Duodenal mucosa (tissue), 2 donors: ENCODE results near the gene MOV10.

Source experiments
- H3K27ac ChIP-seq: one replicate; pipeline ENCODE4 v1.7.0; 2013; ENCODE audit warnings: low read depth, low read length
- H3K27me3 ChIP-seq, 2 donors: one replicate each; pipeline ENCODE4 v1.7.0; 2013; ENCODE audit warnings: low read length in 2 of 2, control low read depth in 1 of 2; ENCODE audit not compliant: insufficient read depth in 2 of 2, control insufficient read depth in 1 of 2
- H3K36me3 ChIP-seq, 2 donors: one replicate each; pipeline ENCODE4 v1.7.0; 2013; ENCODE audit warnings: low read length in 2 of 2, control low read depth in 1 of 2; ENCODE audit not compliant: insufficient read depth in 2 of 2, control insufficient read depth in 1 of 2
- H3K4me1 ChIP-seq, 2 donors: one replicate each; pipeline ENCODE4 v1.7.0; 2013; ENCODE audit warnings: low read length in 2 of 2, control low read depth in 1 of 2; ENCODE audit not compliant: insufficient read depth in 2 of 2, control insufficient read depth in 1 of 2
- H3K4me3 ChIP-seq, 2 donors: one replicate each; pipeline ENCODE4 v1.7.0; 2013; ENCODE audit warnings: low read length in 2 of 2, low read depth in 1 of 2
- H3K9ac ChIP-seq, 2 donors: one replicate each; pipeline ENCODE4 v1.7.0; 2013; ENCODE audit warnings: low read length in 2 of 2, low read depth in 1 of 2
- H3K9me3 ChIP-seq, 2 donors: one replicate each; pipeline ENCODE4 v1.7.0; 2013; ENCODE audit warnings: low read length in 2 of 2, control low read depth in 1 of 2; ENCODE audit not compliant: control insufficient read depth in 1 of 2

The MOV10 gene

DNA sequence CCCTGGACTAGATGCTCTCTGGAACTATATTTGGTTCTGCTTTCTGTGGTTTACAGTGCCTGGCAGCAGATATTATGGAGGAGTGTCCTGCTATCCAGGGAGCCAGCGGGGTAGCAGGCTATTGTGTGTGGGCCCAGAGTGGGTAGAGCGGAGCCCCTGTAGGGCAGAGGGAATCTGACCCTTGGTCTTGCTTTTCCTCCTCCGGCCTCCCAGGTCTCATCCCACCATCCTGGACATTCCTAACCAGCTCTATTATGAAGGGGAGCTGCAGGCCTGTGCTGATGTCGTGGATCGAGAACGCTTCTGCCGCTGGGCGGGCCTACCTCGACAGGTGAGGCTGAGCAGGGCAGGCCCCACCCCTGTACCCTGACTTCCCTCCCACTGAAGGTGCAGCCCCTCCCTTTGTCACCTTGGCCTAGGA lies 23.3 kb downstream of the MOV10 start:
- H3K9ac ChIP-seq = peak overlapping the region; percentile 44 to 61
- H3K4me1 ChIP-seq = peaks cover 40 to 47% of the 10 kb centered on the region in 2 donors
- H3K36me3 ChIP-seq = peaks cover 37 to 65% of the 10 kb centered on the region in 2 donors
- H3K27ac ChIP-seq = no peak overlapping the region
- H3K9me3 ChIP-seq = no peaks in the 10 kb centered on the region
- H3K27me3 ChIP-seq = no peaks in the 10 kb centered on the region
- no peak overlapping the region for H3K4me3 ChIP-seq

DNA sequence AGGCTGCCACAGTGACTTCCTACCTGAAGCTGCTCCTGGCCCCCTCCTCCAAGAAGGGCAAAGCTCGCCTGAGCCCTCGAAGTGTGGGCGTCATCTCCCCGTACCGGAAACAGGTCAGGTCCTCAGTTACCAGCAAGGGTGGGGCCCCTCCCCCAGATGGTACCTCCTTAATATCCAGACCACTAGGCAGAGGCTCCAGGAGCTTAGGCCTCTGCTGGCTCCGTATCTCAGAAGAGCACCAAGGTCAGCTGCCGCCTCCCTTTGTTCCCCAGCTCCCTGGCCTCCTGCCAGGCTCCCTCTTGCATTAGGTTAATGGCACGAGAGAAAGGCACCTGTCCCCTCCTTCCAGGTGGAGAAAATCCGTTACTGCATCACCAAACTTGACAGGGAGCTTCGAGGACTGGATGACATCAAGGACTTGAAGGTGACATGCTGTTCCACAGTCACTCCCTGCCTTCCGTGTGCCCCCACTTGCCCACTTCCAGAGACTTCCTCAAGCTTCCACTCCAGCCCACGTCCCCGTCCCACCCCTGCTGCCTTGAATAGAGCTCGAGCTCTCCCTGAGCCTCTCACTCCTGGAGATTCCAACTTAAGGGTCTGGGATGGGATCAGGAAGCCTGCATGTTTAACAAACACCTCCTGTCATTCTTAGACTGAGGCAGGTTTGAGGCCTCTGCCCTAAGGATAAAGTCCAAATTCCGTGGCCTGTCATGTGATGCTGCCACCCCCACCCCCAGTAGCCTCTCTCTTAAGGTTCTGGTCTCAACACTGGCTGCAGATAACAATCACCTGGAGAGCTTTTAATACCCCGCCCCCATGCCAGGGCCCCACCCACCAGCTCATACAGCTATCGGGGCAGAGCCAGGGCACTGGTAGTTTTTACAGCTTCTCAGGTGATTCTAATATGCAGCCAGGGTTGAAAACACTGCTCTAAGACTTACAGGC lies 24.2 kb downstream of the MOV10 start:
- Histone ChIP-seq H3K27me3 (no peaks in the 10 kb centered on the region), H3K36me3 (peaks cover 38 to 62% of the 10 kb centered on the region in 2 donors), H3K4me3 (peak overlapping the region in 1 of 2 donors; percentile 9), H3K9ac (peak overlapping the region; percentile 54 to 61), H3K4me1 (peaks cover 40 to 54% of the 10 kb centered on the region in 2 donors), H3K27ac (peak overlapping the region; percentile 85), H3K9me3 (no peaks in the 10 kb centered on the region)

DNA sequence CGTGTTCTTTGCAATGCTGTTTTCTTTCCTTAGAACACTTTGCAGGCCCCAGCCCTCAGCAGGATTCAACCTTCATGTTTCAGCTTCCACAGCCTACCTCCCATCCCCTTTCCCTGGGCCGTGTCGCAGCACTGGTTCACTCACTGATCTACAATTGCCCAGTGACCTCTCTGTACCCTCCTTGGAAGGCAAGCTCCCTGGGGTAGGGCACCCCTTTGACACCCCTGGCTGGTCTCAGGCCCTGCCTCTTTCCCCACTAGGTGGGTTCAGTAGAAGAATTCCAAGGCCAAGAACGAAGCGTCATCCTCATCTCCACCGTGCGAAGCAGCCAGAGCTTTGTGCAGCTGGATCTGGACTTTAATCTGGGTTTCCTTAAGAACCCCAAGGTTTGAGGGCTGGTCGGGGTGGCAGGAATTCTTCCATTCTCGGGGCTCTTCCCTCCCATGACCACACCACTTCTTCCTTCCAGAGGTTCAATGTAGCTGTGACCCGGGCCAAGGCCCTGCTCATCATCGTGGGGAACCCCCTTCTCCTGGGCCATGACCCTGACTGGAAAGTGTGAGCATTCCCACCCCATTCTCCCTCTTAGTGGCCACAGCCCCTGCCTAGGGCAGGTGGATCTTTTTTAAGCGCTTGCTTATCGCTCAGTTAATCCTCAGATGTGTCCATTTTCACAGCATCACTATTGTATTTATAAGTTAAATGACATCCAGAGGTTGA lies 25.1 kb downstream of the MOV10 start:
- peak overlapping the region; percentile 85 for H3K27ac ChIP-seq
- H3K36me3 ChIP-seq = peaks cover 31 to 53% of the 10 kb centered on the region in 2 donors
- H3K4me1 ChIP-seq = peaks cover 50 to 64% of the 10 kb centered on the region in 2 donors
- no peaks in the 10 kb centered on the region for H3K27me3 ChIP-seq
- peak overlapping the region; percentile 27 to 54 for H3K9ac ChIP-seq
- H3K4me3 ChIP-seq = peak overlapping the region; percentile 20 to 28
- no peaks in the 10 kb centered on the region for H3K9me3 ChIP-seq

DNA sequence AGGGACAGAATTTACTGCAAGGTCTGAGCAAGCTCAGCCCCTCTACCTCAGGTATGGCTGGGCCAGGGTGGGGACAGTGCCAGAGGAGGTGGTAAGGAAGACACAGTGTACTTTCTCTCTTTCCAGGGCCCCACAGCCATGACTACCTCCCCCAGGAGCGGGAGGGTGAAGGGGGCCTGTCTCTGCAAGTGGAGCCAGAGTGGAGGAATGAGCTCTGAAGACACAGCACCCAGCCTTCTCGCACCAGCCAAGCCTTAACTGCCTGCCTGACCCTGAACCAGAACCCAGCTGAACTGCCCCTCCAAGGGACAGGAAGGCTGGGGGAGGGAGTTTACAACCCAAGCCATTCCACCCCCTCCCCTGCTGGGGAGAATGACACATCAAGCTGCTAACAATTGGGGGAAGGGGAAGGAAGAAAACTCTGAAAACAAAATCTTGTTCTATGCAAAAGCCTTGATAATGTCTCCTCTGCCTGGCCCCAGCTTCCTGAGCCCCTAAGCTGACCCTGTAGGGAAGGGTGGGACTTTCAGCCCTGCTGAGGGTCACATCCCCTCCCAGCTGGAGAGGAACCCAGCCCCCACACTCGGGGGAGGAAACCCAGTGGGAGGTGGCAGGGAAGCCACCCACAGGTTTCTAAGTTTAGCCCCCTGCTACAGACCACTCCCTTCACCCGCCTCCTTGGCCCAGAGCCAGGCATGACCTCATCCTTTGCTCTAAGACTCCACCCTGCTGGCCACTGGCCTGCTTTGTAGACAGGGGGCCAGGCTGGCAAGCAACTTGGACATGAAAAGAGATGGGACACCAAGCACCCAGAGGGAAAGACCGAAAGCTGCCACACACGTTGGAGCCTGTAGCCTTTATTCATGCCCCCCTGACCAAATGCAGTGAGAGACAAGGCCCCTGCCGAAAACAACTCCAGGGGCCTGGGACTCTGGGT lies 26.1 kb downstream of the MOV10 start:
- no peaks in the 10 kb centered on the region for H3K9me3 ChIP-seq
- H3K36me3 ChIP-seq = peaks cover 22 to 43% of the 10 kb centered on the region in 2 donors
- no peak overlapping the region for H3K4me3 ChIP-seq
- H3K27me3 ChIP-seq = no peaks in the 10 kb centered on the region
- H3K4me1 ChIP-seq = peaks cover 60 to 70% of the 10 kb centered on the region in 2 donors
- H3K27ac ChIP-seq = peak overlapping the region; percentile 85
- peak overlapping the region; percentile 27 to 54 for H3K9ac ChIP-seq

DNA sequence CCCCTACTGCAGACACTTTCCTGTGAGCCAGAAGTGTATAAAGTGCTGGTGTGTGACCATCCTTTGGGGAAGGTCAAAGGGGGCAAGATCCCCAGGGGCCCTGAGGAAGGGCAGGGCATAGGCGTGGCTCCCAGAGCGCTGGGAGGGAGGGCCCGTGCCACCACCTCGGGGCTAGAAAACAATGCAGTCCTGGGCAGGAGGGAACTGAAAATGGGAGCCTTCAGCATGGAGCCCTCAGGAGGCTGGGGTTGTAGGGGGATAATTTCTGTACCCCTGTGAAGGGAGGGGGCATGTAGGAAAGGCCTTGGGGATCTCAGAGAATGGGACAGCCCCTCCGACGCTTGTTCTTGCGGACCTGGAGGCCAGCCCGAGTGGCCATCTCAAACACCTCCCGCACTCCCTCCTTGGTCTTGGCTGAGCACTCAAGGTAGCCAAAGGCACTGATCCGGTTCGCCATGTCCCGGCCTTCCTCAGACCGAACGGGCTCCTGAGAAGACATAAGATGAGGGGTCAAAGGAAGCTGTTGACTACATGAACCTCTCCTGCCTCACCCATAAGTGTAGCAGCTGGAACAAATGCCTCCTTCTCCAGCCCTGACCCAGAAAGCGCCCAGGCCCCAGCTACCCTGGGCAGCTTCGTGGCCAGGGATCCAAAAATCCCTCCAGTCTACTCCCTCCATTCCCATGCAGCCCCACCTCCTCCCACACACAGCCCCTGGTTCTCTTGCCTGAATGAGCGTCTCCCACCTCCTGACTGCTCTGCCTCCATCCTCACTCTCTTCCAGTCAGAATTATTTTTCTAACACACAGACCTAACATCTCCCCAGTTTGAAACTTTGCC lies 27.0 kb downstream of the MOV10 start:
- H3K4me1 ChIP-seq = peaks cover 65 to 74% of the 10 kb centered on the region in 2 donors
- peak overlapping the region; percentile 27 to 54 for H3K9ac ChIP-seq
- peaks cover 19 to 36% of the 10 kb centered on the region in 2 donors for H3K36me3 ChIP-seq
- no peak overlapping the region for H3K4me3 ChIP-seq
- H3K27me3 ChIP-seq = no peaks in the 10 kb centered on the region
- peak overlapping the region; percentile 70 for H3K27ac ChIP-seq
- no peaks in the 10 kb centered on the region for H3K9me3 ChIP-seq

DNA sequence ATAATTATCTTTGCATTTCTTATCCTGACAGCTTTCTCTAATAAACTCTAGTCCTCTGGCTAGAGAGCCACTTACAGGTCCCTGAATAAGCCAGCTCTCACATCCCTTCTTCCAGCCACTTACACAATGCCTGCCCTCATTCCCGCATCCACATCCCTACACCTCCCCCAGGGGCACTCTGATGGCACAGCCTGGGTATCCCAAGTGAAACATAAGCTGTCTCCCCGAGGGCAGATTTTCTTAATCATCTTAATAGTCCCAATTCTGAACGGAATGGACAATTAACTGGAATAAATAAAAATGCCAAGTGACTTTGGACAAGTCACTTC lies 27.6 kb downstream of the MOV10 start:
- peaks cover 65 to 74% of the 10 kb centered on the region in 2 donors for H3K4me1 ChIP-seq
- no peaks in the 10 kb centered on the region for H3K9me3 ChIP-seq
- H3K36me3 ChIP-seq = peaks cover 17 to 31% of the 10 kb centered on the region in 2 donors
- no peak overlapping the region for H3K9ac ChIP-seq
- H3K27me3 ChIP-seq = no peaks in the 10 kb centered on the region
- H3K27ac ChIP-seq = peak overlapping the region; percentile 13
- no peak overlapping the region for H3K4me3 ChIP-seq

DNA sequence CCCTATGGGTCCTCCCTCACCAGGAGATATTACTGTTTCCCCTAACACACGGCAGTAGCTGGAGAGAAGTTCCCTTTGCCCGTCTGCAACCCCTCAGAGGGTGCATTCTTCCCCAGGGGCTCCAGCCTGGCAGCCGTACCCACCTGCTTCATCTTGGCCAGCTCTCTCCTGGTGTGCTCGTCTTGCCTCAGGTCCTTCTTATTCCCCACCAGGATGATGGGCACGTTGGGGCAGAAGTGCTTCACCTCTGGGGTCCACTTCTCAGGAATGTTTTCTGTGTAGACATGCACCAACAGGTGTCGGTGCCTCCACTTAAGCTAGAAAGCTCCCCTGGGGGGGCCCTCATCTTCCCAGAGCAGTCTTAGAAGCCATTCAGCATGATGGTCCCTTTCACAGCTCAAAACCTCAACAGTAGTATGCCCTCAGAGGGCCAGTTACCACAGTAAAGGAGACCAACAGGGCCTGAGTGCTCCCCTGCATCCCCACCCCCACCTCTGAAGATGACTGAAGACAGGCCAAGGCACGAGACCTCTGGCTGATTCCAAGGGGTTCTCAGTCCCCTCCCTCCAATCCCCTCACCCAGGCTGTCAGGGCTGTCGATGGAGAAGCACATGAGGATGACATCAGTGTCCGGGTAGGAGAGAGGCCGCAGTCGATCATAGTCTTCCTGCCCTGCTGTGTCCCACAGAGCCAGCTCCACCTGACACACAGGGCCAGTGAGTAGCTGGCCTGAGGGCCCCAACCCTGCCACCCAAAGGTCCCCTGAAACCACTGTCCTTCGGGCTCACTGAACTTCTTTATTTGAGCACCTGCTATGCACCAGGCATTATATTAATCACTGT lies 28.2 kb downstream of the MOV10 start:
- no peak overlapping the region for H3K9ac ChIP-seq
- H3K36me3 ChIP-seq = peaks cover 17 to 29% of the 10 kb centered on the region in 2 donors
- H3K27ac ChIP-seq = no peak overlapping the region
- no peaks in the 10 kb centered on the region for H3K27me3 ChIP-seq
- no peaks in the 10 kb centered on the region for H3K9me3 ChIP-seq
- H3K4me1 ChIP-seq = peaks cover 67 to 77% of the 10 kb centered on the region in 2 donors
- no peak overlapping the region for H3K4me3 ChIP-seq

DNA sequence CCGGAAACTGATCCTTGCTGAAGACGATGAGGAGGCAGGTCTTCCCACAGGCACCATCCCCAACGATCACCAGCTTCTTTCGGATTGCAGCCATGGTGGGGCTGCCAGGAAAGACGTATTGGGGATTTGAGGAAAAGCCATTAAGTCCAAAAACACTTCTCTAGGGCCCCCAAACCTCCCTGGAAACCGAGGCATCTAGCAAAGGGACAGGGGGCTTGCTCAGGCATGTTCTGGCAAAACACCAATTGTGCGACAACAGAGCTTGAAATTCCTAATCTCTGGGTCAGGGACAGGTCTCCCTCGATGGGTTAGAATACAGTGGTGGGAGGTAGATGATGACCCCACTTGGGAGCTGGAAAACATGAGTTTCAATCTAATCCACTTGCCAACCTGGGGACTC lies 29.2 kb downstream of the MOV10 start:
- no peak overlapping the region for H3K27ac ChIP-seq
- no peaks in the 10 kb centered on the region for H3K27me3 ChIP-seq
- H3K4me3 ChIP-seq = peak overlapping the region in 1 of 2 donors; percentile 85
- H3K9ac ChIP-seq = peak overlapping the region in 1 of 2 donors; percentile 94
- H3K4me1 ChIP-seq = peaks cover 60 to 70% of the 10 kb centered on the region in 2 donors
- peaks cover 17 to 19% of the 10 kb centered on the region in 2 donors for H3K36me3 ChIP-seq
- no peaks in the 10 kb centered on the region for H3K9me3 ChIP-seq
